Stimulated activated CD8-positive, alpha-beta memory T cell treated with anti-CD3 and anti-CD28 coated beads, Interleukin-2, amount 100 ng/mL, for 1 hour (primary cell): ENCODE measurements around the gene SERTM2.

Experiments
- DNase-seq, 2 donors: peaks; one replicate each; pipeline ENCODE4 v3.0.0-alpha.2; 2020; ENCODE audit warnings: low read depth in 2 of 2

The SERTM2 gene

DNA sequence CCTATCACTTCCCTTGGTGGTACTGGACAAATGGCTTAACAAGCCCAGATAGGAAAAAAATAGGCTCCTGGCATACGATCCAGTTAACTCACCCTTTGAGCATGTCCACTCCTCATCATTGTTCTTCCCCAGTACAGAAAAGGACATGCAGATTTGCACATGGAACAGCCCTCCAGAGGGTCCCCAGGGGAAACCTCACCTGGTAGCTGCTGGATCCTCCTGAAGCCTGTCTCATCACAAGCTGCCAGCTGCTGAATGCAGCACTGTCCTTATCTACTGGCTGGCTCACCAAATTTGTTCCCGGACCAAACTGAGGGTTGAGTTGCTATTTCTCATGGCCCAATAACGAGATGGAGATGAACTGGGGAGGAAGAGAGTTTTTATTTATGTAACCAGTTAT lies 49.4 kb downstream of the SERTM2 start:
- DNase-seq: no peak

DNA sequence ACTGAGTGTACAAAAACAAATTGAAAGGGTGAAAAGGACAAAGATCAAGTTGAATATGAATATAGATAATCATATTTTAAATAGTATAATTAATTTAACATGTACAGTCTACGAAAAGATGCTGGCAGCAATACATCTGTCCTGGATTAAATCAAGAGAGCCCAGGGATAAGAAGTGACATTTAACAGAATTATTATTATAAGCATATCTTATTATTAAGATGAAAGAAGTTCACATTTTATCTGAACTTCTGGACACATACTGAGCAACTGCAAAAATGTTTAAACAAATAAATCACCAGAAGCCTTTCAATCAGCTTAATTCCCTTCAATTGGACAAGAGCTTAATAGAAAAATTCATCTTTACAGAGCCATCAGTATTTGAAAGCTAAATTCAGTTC lies 50.4 kb downstream of the SERTM2 start:
- no peak for DNase-seq

DNA sequence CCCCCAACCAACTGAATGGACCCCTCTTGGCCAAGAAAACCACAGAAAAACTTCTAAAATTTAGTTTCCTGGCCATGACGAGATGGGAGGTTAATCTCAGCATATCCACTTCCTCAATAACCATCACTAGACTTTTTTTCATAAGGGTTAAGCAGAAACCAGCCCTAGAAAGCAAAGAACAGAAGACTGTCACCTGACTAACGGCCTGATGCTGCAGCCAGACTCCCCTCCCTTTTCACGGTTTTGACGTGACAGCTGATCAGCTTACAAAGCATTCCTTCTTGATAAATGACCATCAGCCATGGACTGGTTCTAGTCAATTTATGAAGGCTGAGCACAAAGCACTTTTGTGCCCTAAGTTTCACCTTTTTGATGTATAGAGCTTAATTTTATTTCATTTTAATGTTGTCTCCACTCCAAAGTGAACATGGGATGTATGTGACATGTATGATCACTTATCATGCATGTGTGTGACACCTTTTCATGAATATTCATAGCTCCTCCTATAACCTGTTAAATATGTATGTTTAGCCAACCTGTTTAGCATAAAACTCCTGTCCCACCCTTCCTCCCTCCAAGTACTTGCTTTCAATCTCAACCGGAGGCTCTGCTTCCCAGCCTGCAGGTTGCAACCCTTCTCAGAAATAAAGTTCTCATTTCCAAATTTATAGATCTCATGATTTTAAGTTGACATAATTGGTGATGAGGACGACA lies 56.3 kb downstream of the SERTM2 start:
- DNase-seq: no peak

DNA sequence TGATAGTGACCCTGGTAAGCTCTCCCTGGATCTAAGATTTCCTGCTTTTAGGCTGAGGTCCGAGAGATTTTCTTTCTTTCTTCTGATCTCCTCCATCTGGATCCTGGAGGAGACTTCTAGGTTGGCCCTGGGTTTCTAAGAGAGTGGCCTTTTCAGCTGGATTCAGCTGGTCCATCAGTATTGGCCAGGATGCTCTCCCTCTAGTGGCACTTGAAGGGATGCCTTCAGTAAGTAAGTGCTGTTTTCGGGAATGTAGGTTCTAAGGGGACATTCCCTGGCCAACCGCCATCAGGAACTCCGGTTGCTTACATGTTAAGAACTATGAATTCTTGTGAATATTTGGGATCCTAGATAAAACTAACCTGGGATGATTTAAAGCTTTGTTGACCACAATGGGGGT lies 56.9 kb downstream of the SERTM2 start:
- DNase-seq: no peak

DNA sequence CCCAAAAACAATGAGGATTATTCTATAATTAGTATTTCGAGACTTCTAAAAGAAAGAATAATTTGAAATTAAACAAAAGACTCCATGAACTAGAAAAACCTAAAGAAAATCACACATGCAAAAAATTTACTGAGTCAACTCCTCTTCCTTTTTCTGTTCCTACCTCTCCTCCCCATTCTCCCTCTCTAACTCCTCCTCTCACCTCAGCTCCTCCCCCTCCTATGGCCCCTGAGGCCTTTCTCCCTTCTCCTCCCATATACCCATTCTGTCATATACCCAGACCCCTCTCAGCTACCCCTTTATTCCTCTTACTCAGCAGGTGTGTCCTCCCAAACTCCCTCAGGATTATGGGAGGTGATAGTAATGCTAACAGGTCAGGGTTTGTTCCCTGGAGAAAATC lies 57.4 kb downstream of the SERTM2 start:
- DNase-seq: no peak
